HL-60 (cell line): ENCODE data around the gene PIK3R1.

Experiments used
- POLR2AphosphoS5 ChIP-seq: IDR thresholded peaks from 2 replicates; pipeline ENCODE4 v1.6.1; 2012; ENCODE audit warnings: low read depth
- SPI1 ChIP-seq: IDR thresholded peaks from 2 replicates; pipeline ENCODE4 v1.6.1; 2012; ENCODE audit warnings: low read depth, mild to moderate bottlenecking, borderline replicate concordance
- TF ChIP-seq, protein P1 (sequence below): IDR thresholded peaks from one replicate; pipeline ENCODE4 v1.5.1; 2011; ENCODE audit warnings: low read length, control low read depth, inconsistent platforms; ENCODE audit not compliant: insufficient read depth

DNA sequence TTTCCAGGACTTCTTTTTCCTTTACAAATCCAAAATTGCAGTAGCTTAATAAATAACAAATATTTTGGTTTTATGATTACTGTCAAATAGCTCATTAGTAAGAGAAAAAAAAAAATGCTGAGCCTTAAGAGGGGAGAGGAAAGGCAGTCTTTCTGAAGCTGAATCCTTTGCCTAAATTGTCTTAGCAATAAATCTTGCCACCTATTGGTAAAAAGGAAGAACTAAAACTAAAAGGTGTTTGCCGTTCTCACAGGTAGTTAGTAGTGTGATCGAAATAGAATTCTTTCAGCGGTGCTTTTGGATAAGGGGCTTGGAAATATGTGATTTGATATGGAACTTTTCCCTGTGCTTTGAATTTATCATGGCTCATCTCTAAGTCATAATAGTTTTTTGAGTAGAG, 31.2 kb downstream of the PIK3R1 start:
- TF ChIP-seq, protein P1, sequence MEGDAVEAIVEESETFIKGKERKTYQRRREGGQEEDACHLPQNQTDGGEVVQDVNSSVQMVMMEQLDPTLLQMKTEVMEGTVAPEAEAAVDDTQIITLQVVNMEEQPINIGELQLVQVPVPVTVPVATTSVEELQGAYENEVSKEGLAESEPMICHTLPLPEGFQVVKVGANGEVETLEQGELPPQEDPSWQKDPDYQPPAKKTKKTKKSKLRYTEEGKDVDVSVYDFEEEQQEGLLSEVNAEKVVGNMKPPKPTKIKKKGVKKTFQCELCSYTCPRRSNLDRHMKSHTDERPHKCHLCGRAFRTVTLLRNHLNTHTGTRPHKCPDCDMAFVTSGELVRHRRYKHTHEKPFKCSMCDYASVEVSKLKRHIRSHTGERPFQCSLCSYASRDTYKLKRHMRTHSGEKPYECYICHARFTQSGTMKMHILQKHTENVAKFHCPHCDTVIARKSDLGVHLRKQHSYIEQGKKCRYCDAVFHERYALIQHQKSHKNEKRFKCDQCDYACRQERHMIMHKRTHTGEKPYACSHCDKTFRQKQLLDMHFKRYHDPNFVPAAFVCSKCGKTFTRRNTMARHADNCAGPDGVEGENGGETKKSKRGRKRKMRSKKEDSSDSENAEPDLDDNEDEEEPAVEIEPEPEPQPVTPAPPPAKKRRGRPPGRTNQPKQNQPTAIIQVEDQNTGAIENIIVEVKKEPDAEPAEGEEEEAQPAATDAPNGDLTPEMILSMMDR = no peak
- no peak for TF ChIP-seq POLR2AphosphoS5
- no peak for TF ChIP-seq SPI1
